Testis (tissue), 3 donors: ENCODE results near the gene BCL11A. TPM values are rescaled to one million over a fixed set of nuclear protein-coding genes. Genes with fewer than 3 reads are reported as not detected.

Experiments used
- DNase-seq: peaks from one replicate; pipeline ENCODE4 v3.0.0-alpha.2; 2019
- H3K27ac ChIP-seq, 2 donors: fragments of 200-600 bp; sonication (generic); one replicate each; pipeline ENCODE4 v1.5.1; 2019
- H3K27me3 ChIP-seq: fragments of 200-600 bp; sonication (generic); one replicate; pipeline ENCODE4 v1.5.1; 2019
- H3K36me3 ChIP-seq: fragments of 200-600 bp; sonication (generic); one replicate; pipeline ENCODE4 v1.5.1; 2017; ENCODE audit warnings: low read depth; ENCODE audit errors: missing control alignments
- H3K4me1 ChIP-seq: fragments of 200-600 bp; sonication (generic); one replicate; pipeline ENCODE4 v1.5.1; 2019
- H3K4me3 ChIP-seq, 2 donors: fragments of 200-600 bp; sonication (generic); one replicate each; pipeline ENCODE4 v1.5.1; 2017 to 2019
- H3K9me3 ChIP-seq: fragments of 200-600 bp; sonication (generic); one replicate; pipeline ENCODE4 v1.5.1; 2017
- CTCF ChIP-seq, 3 experiments: fragments of 450-650 bp in 2 of 3; fragments of 200-600 bp in 1 of 3; sonication (generic) in 1 of 3; IDR thresholded peaks; one replicate each; pipeline ENCODE4 v1.5.1; 2016 to 2019; ENCODE audit warnings: antibody characterized with exemption in 3 of 3, mild to moderate bottlenecking in 2 of 3, moderate library complexity in 1 of 3
- POLR2A ChIP-seq: fragments of 450-650 bp; IDR thresholded peaks from one replicate; pipeline ENCODE4 v1.6.1; 2017; ENCODE audit warnings: antibody characterized with exemption, mild to moderate bottlenecking, moderate library complexity
- WGBS, 2 donors: methylation state at CpG; one replicate each; pipeline ENCODE4 v1.1.5; 2018; 5-methylcytosine and 5-hydroxymethylcytosine counted together
- intact Hi-C: fragments of 100-400 bp; cut with DNase I; formaldehyde crosslinking; loops from one replicate; pipeline ENCODE4 v1.15.1; 2023; ENCODE audit warnings: low total_unique reads
- polyA plus RNA-seq: library from polyadenylated mRNA; stranded (reverse); fragments of 350-450 nt; fragmentation: Illumina TruSeq; extraction: RNeasy Lipid Tissue Mini Kit (QIAGEN cat#74804); gene quantifications from one replicate; pipeline ENCODE4 v1.2.3, GENCODE V29; 2014; ENCODE audit warnings: low read depth, low replicate concordance; ENCODE audit not compliant: insufficient read depth
- total RNA-seq, 2 donors: library from RNA; depleted of rRNA; stranded (reverse); fragments of >200 nt; gene quantifications; one replicate each; pipeline ENCODE4 v1.2.3, GENCODE V29; 2016

The BCL11A gene
- total and polyA plus RNA-seq, 3 donors from 2014 or later, result 4.1 to 11.6 (median 5.1) TPM

GRCh38 chr2:60555066-60555782 is 1.8 kb upstream of the BCL11A start:
- peak; percentile 54 for DNase-seq
- intact Hi-C loops, result no loop called here
- no peaks in the 10 kb centered on the region for H3K9me3 ChIP-seq
- no peak for TF ChIP-seq POLR2A
- H3K4me3 ChIP-seq, result peak overlapping the region; percentile 40 to 54
- H3K27ac ChIP-seq, result no peak overlapping the region
- H3K4me1 ChIP-seq, result peaks cover 17% of the 10 kb centered on the region
- 0 to 2% methylated on average over 14 to 43 of the region's 43 CpGs for WGBS, 2 donors
- H3K36me3 ChIP-seq, result no peaks in the 10 kb centered on the region
- H3K27me3 ChIP-seq, result no peaks in the 10 kb centered on the region

- H3K4me1 ChIP-seq, result peaks cover 17% of the 10 kb centered on the region
- no peak overlapping the region for H3K27ac ChIP-seq
Observed at GRCh38 chr2:60554646-60555065, 1.2 kb upstream of the BCL11A start.

DNA sequence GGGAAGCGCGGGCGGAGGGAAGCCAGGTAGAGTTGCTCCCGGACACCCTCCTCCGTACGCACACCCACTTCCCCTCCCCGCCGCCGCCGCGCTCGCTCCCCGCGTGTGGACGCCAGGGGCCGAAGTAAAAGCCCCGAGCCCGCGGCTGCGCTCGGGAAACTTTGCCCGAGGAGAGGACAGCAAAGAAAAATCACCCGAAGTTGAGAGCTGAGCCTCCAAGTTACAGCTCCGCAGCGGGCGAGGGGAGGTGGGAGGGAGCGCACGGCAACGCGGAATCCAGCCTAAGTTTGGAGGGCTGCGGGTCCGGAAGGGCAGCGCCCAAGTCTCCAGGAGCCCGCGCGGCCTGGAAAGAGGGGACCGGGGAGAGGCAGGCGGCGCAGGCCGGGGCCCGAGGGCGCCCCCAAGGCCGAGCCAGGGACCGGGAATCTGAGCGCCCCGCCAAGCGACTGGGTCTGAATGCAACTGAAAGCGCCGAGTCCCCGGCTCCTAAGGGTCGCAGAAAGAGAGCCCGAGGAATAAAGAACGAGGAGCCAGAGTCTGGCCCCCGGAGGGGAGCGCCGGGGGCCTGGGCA is 706 bp upstream of the BCL11A start:
- Histone ChIP-seq H3K4me3 (peak overlapping the region; percentile 40 to 54), H3K4me1 (peaks cover 20% of the 10 kb centered on the region), H3K36me3 (no peaks in the 10 kb centered on the region), H3K27ac (no peak overlapping the region), H3K27me3 (no peaks in the 10 kb centered on the region), H3K9me3 (no peaks in the 10 kb centered on the region)
- TF ChIP-seq CTCF (IDR thresholded peaks at IDR 0.05) (no peak), POLR2A (no peak)
- intact Hi-C loops, result no loop called here
- 0 to 1% methylated on average over 43 to 51 of the region's 56 CpGs for WGBS, 2 donors
- no peak for DNase-seq

More at GRCh38 chr2:60554646-60555065, 1.2 kb upstream of the BCL11A start:
- peak overlapping the region; percentile 40 to 54 for H3K4me3 ChIP-seq
- no peaks in the 10 kb centered on the region for H3K27me3 ChIP-seq
- H3K36me3 ChIP-seq, result no peaks in the 10 kb centered on the region
- intact Hi-C loops, result no loop called here
- 1% methylated on average over 13 to 28 of the region's 28 CpGs for WGBS, 2 donors
- H3K9me3 ChIP-seq, result no peaks in the 10 kb centered on the region
- TF ChIP-seq POLR2A (no peak), CTCF (IDR thresholded peaks at IDR 0.05) (no peak)
- no peak for DNase-seq

GRCh38 chr2:60552851-60553494 is 481 bp downstream of the BCL11A start:
- intact Hi-C loops, result no loop called here
- H3K27ac ChIP-seq, result no peak overlapping the region
- peaks cover 25% of the 10 kb centered on the region for H3K4me1 ChIP-seq
- WGBS, 2 donors, result 4 to 5% methylated on average over 38 of the region's 38 CpGs
- no peaks in the 10 kb centered on the region for H3K27me3 ChIP-seq
- TF ChIP-seq CTCF (IDR thresholded peaks at IDR 0.05) (no peak), POLR2A (no peak)
- H3K36me3 ChIP-seq, result no peaks in the 10 kb centered on the region
- no peaks in the 10 kb centered on the region for H3K9me3 ChIP-seq
- H3K4me3 ChIP-seq, result peak overlapping the region; percentile 37 to 40
- DNase-seq, result no peak

DNA sequence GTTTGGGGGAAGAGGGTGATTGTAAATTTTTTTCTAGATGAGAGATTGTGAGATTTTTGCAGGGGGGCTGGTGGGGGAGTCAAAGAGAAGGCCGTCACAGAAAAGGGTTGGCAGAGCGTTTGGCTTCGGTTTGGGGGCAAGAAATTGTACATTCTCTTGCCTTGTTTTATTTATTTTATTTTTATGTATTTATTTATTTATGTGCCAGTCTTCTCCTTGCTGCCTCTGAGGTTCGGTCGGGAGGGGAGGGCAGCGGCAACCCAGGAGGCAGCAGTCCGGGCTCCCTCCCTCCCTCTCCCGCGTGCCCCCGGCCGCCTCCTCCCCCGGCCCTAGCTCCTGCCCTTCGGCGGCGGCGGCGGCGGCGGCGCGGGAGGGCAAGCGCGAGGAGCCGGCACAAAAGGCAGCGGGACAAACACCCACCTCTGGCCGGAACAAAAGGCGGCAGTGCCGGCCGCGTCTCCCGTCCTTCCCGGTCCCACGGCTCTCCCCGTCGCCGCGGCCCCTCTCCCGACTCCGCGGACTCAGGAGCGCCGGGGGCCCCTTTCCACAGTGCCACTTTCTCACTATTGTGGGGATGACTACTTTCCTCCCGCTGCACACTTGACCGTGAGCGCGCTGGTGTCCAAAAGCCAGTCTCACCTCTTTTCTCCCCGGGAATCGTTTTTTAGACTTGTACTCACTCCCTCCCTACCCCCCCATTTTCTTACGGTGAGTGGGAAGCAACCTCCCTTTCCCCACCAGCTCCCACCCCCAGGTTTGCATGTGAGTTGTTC is 1.2 kb downstream of the BCL11A start:
- Histone ChIP-seq H3K27ac (no peak overlapping the region), H3K27me3 (no peaks in the 10 kb centered on the region), H3K4me3 (peak overlapping the region; percentile 24 to 37), H3K4me1 (peaks cover 25% of the 10 kb centered on the region), H3K9me3 (no peaks in the 10 kb centered on the region), H3K36me3 (no peaks in the 10 kb centered on the region)
- DNase-seq, result no peak
- TF ChIP-seq CTCF (IDR thresholded peaks at IDR 0.05) (no peak), POLR2A (no peak)
- 2 to 5% methylated on average over 36 to 49 of the region's 49 CpGs for WGBS, 2 donors
- intact Hi-C loops, result no loop called here
